Dermis microvascular lymphatic vessel endothelial cell (primary cell): ENCODE data around the gene SPRR1B. TPM values are rescaled to one million over a fixed set of nuclear protein-coding genes. Genes with fewer than 3 reads are reported as not detected.
"Not testable (repeated sequence)": the region's sequence is repeated elsewhere in the genome, so short reads cannot be mapped to it uniquely, and the experiment has no call there.

Source experiments
- DNase-seq, 2 donors: peaks; one replicate each; pipeline versions ENCODE4 v3.0.0 to v3.0.0-alpha.2; 2010; ENCODE audit warnings: low read depth in 2 of 2
- total RNA-seq: library from RNA; depleted of rRNA; stranded (reverse); fragments of >200 nt; gene quantifications from 2 replicates; pipeline ENCODE4 v1.2.1, GENCODE V29; 2014

SPRR1B gene
- total RNA-seq, 1 donor from 2014 or later: not detected

GRCh38 chr1:153040950-153041631 is 10.1 kb downstream of the SPRR1B start, which contains the start of gene SPRR2D:
SPRR2D (minus strand) TSS chr1:153041120; CDS start chr1:153040346, 774 bp downstream.
- no peak for DNase-seq

- DNase-seq: no peak
Measured at GRCh38 chr1:153049211-153049610, 18.2 kb downstream of the SPRR1B start.

- DNase-seq: not testable (repeated sequence)
Measured at GRCh38 chr1:153056111-153056510, 25.1 kb downstream of the SPRR1B start.

- no peak for DNase-seq
Measured at GRCh38 chr1:153057375-153057774, 26.4 kb downstream of the SPRR1B start, which contains the start of gene SPRR2A. SPRR2A (minus strand) TSS chr1:153057512; CDS start chr1:153056735, 777 bp downstream.

GRCh38 chr1:153058154-153058553 is 27.2 kb downstream of the SPRR1B start:
- DNase-seq: no peak

- DNase-seq: no peak
Measured at GRCh38 chr1:153058826-153059784, 28.1 kb downstream of the SPRR1B start.

GRCh38 chr1:153070243-153070642 is 39.2 kb downstream of the SPRR1B start:
- no peak for DNase-seq

- no peak for DNase-seq
Measured at GRCh38 chr1:153071511-153071910, 40.5 kb downstream of the SPRR1B start, which contains the start of gene SPRR2B. SPRR2B (minus strand) TSS chr1:153071611; CDS start chr1:153070839, 772 bp downstream.

GRCh38 chr1:153072806-153073726 is 42.1 kb downstream of the SPRR1B start:
- no peak for DNase-seq

GRCh38 chr1:153081736-153082135 is 50.7 kb downstream of the SPRR1B start:
- no peak for DNase-seq

Other genes with a start within 250 kb of the SPRR1B start
- gene LCE1E, start 244.9 kb upstream of the SPRR1B start, total RNA-seq: not detected in 2 replicates
- gene LCE1D, start 234.5 kb upstream of the SPRR1B start, total RNA-seq: not detected in 2 replicates
- gene LCE1C, start 224.6 kb upstream of the SPRR1B start, total RNA-seq: not detected in 2 replicates
- not detected in 2 replicates for gene LCE1B, start 219.2 kb upstream of the SPRR1B start, total RNA-seq
- gene LCE1A, start 203.7 kb upstream of the SPRR1B start, total RNA-seq: not detected in 2 replicates
- not detected in 2 replicates for gene LCE6A, start 188.3 kb upstream of the SPRR1B start, total RNA-seq
- gene LCE7A, start 171.2 kb upstream of the SPRR1B start, total RNA-seq: not detected in 2 replicates
- gene SMCP, start 152.9 kb upstream of the SPRR1B start, total RNA-seq: not detected in 2 replicates
- gene IVL, start 122.7 kb upstream of the SPRR1B start, total RNA-seq: not detected in 2 replicates
- not detected in 2 replicates for gene SPRR5, start 84.0 kb upstream of the SPRR1B start, total RNA-seq
- gene SPRR4, start 60.6 kb upstream of the SPRR1B start, total RNA-seq: not detected in 2 replicates
- gene SPRR1A, start 47.1 kb upstream of the SPRR1B start, total RNA-seq: not detected in 2 replicates
- gene SPRR3, start 29.5 kb upstream of the SPRR1B start, total RNA-seq: not detected in 2 replicates
- gene SPRR2D, start 9.9 kb downstream of the SPRR1B start, total RNA-seq: not detected in 2 replicates
- gene SPRR2A, start 26.3 kb downstream of the SPRR1B start, total RNA-seq: not detected in 2 replicates
- not detected in 2 replicates for gene SPRR2B, start 40.4 kb downstream of the SPRR1B start, total RNA-seq
- gene SPRR2E, start 63.3 kb downstream of the SPRR1B start, total RNA-seq: not detected in 2 replicates
- gene SPRR2F, start 82.3 kb downstream of the SPRR1B start, total RNA-seq: not detected in 2 replicates
- not detected in 2 replicates for gene SPRR2G, start 119.7 kb downstream of the SPRR1B start, total RNA-seq
- not detected in 2 replicates for gene LELP1, start 172.2 kb downstream of the SPRR1B start, total RNA-seq
- under 0.01 TPM in 1 of 2 replicates, not detected in the other for gene PRR9, start 186.4 kb downstream of the SPRR1B start, total RNA-seq
- not detected in 2 replicates for gene LORICRIN, start 228.5 kb downstream of the SPRR1B start, total RNA-seq